ENCODE results near the gene ADNP2.

ADNP2 gene

GRCh38 chr18:80106482-80107051, 2.5 kb upstream of the ADNP2 start:
- DNase-seq (ENCODE audit: low read depth in 2 of 2, low spot score in 1 of 2) = no peak

- DNase-seq (ENCODE audit: low read depth in 2 of 2, low spot score in 1 of 2) = no peak
Observed at GRCh38 chr18:80107426-80107825, 1.6 kb upstream of the ADNP2 start.

- DNase-seq (ENCODE audit: low read depth in 2 of 2, low spot score in 1 of 2) = no peak
Observed at GRCh38 chr18:80108121-80108536, 933 bp upstream of the ADNP2 start.

GRCh38 chr18:80109676-80110078, 615 bp downstream of the ADNP2 start:
- no peak for DNase-seq (ENCODE audit: low read depth in 2 of 2, low spot score in 1 of 2)

GRCh38 chr18:80112624-80113248, 3.7 kb downstream of the ADNP2 start:
- DNase-seq (ENCODE audit: low read depth in 2 of 2, low spot score in 1 of 2) = no peak

- DNase-seq (ENCODE audit: low read depth in 2 of 2, low spot score in 1 of 2) = no peak
Observed at GRCh38 chr18:80115035-80115434, 6.0 kb downstream of the ADNP2 start.

- no peak for DNase-seq (ENCODE audit: low read depth in 2 of 2, low spot score in 1 of 2)
Observed at GRCh38 chr18:80119111-80119510, 10.0 kb downstream of the ADNP2 start.

GRCh38 chr18:80120932-80121331, 11.9 kb downstream of the ADNP2 start:
- DNase-seq (ENCODE audit: low read depth in 2 of 2, low spot score in 1 of 2) = no peak

- DNase-seq (ENCODE audit: low read depth in 2 of 2, low spot score in 1 of 2) = no peak
Observed at GRCh38 chr18:80124131-80124530, 15.1 kb downstream of the ADNP2 start.

- no peak for DNase-seq (ENCODE audit: low read depth in 2 of 2, low spot score in 1 of 2)
Observed at GRCh38 chr18:80126797-80127196, 17.7 kb downstream of the ADNP2 start.

- no peak for DNase-seq (ENCODE audit: low read depth in 2 of 2, low spot score in 1 of 2)
Observed at GRCh38 chr18:80127635-80128034, 18.6 kb downstream of the ADNP2 start.

GRCh38 chr18:80129672-80130367, 20.8 kb downstream of the ADNP2 start:
- no peak for DNase-seq (ENCODE audit: low read depth in 2 of 2, low spot score in 1 of 2)

GRCh38 chr18:80130555-80130954, 21.5 kb downstream of the ADNP2 start:
- no peak for DNase-seq (ENCODE audit: low read depth in 2 of 2, low spot score in 1 of 2)

GRCh38 chr18:80132180-80132812, 23.2 kb downstream of the ADNP2 start:
- no peak for DNase-seq (ENCODE audit: low read depth in 2 of 2, low spot score in 1 of 2)

GRCh38 chr18:80133124-80133523, 24.1 kb downstream of the ADNP2 start:
- no peak for DNase-seq (ENCODE audit: low read depth in 2 of 2, low spot score in 1 of 2)

GRCh38 chr18:80135136-80135535, 26.1 kb downstream of the ADNP2 start:
- no peak for DNase-seq (ENCODE audit: low read depth in 2 of 2, low spot score in 1 of 2)

GRCh38 chr18:80136679-80137078, 27.6 kb downstream of the ADNP2 start:
- no peak for DNase-seq (ENCODE audit: low read depth in 2 of 2, low spot score in 1 of 2)

- no peak for DNase-seq (ENCODE audit: low read depth in 2 of 2, low spot score in 1 of 2)
Observed at GRCh38 chr18:80137137-80137536, 28.1 kb downstream of the ADNP2 start.

- DNase-seq (ENCODE audit: low read depth in 2 of 2, low spot score in 1 of 2) = no peak
Observed at GRCh38 chr18:80137976-80138375, 28.9 kb downstream of the ADNP2 start.

- DNase-seq (ENCODE audit: low read depth in 2 of 2, low spot score in 1 of 2) = no peak
Observed at GRCh38 chr18:80140455-80140985, 31.5 kb downstream of the ADNP2 start.

GRCh38 chr18:80143881-80144280, 34.8 kb downstream of the ADNP2 start:
- no peak for DNase-seq (ENCODE audit: low read depth in 2 of 2, low spot score in 1 of 2)

Data from stimulated activated CD8-positive, alpha-beta memory T cell treated with anti-CD3 and anti-CD28 coated beads, Interleukin-4, amount 100 ng/mL, for 4 hours (primary cell).